Measurements from ENCODE around the gene TCF7. TPM values are rescaled to one million over a fixed set of nuclear protein-coding genes. Genes with fewer than 3 reads are reported as not detected.

TCF7 gene
- total RNA-seq, 2 experiments from 2014 or later = 0.97 to 1.1 TPM

DNA sequence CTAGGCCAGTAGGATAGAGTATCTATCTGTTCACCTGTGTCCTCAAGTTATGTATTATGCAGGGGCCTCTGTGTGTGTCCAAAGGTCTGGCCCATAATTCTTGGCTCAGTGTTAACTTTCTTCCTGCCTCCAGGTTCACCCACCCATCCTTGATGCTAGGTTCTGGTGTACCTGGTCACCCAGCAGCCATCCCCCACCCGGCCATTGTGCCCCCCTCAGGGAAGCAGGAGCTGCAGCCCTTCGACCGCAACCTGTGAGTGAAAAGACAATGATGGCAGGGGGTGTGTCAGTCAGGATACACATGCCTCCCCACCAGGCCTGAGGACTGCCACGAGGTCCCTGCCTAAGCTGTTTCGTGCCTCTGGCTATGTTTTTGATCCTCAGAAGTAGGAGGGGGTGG, 27.6 kb downstream of the TCF7 start:
- ChIA-PET POLR2A (no interaction called here), CTCF (ENCODE audit: unreplicated experiment) (interaction anchor here (4.2 kb wide), 1 partner anchor 102 kb away, joined by 18 read pairs; no protein-coding TSS in a partner anchor)
- no peak overlapping the region for H2AFZ ChIP-seq (ENCODE audit: low read length)
- no peaks in the 10 kb centered on the region for H3K9me3 ChIP-seq (ENCODE audit: low read length)
- no TSS peak for BruUV-seq (replicated peaks)
- intact Hi-C loops (cut with micrococcal nuclease; ENCODE audit: unreplicated experiment) = no loop called here
- no peaks in the 10 kb centered on the region for H3K79me2 ChIP-seq (ENCODE audit: insufficient read depth, low read depth, low read length)
- no peak overlapping the region for H3K27ac ChIP-seq (ENCODE audit: low read depth, low read length, poor library complexity, severe bottlenecking)
- peaks cover 54% of the 10 kb centered on the region for H3K36me3 ChIP-seq (ENCODE audit: insufficient read depth, low read length)
- H3K4me2 ChIP-seq (ENCODE audit: low read length) = no peak overlapping the region
- no peaks in the 10 kb centered on the region for H3K9me2 ChIP-seq (ENCODE audit: insufficient read depth, low read length)
- no peak overlapping the region for H3K4me3 ChIP-seq (ENCODE audit: low read depth, low read length, poor library complexity, severe bottlenecking)
- H3K4me1 ChIP-seq (ENCODE audit: insufficient read depth, low read length, poor library complexity, severe bottlenecking) = peaks cover 15% of the 10 kb centered on the region
- TF ChIP-seq, protein P1, sequence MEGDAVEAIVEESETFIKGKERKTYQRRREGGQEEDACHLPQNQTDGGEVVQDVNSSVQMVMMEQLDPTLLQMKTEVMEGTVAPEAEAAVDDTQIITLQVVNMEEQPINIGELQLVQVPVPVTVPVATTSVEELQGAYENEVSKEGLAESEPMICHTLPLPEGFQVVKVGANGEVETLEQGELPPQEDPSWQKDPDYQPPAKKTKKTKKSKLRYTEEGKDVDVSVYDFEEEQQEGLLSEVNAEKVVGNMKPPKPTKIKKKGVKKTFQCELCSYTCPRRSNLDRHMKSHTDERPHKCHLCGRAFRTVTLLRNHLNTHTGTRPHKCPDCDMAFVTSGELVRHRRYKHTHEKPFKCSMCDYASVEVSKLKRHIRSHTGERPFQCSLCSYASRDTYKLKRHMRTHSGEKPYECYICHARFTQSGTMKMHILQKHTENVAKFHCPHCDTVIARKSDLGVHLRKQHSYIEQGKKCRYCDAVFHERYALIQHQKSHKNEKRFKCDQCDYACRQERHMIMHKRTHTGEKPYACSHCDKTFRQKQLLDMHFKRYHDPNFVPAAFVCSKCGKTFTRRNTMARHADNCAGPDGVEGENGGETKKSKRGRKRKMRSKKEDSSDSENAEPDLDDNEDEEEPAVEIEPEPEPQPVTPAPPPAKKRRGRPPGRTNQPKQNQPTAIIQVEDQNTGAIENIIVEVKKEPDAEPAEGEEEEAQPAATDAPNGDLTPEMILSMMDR (conservative IDR thresholded peaks at IDR 0.05; ENCODE audit: low read length) = no peak
- TF ChIP-seq EZH2phosphoT487 (IDR thresholded peaks at IDR 0.05; ENCODE audit: borderline replicate concordance, low read depth, low read length) = no peak
- DNase-seq (ENCODE audit: low spot score) = no peak
- no peaks in the 10 kb centered on the region for H4K20me1 ChIP-seq (ENCODE audit: insufficient read depth, low read length)

DNA sequence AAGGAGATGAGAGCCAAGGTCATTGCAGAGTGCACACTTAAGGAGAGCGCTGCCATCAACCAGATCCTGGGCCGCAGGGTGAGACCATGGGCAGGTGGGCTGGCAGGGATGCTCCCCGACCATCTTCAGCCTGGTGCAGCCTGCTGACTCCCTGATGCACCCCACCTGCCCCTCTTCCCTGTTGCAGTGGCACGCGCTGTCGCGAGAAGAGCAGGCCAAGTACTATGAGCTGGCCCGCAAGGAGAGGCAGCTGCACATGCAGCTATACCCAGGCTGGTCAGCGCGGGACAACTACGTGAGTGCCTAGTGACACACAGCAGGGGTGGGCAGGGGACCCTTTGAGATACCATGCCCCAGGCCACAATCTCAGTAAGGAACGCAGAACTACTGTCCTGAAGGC, 28.3 kb downstream of the TCF7 start:
- ChIA-PET POLR2A (no interaction called here), CTCF (ENCODE audit: unreplicated experiment) (no interaction called here)
- H3K4me1 ChIP-seq (ENCODE audit: insufficient read depth, low read length, poor library complexity, severe bottlenecking) = peaks cover 9% of the 10 kb centered on the region
- no peaks in the 10 kb centered on the region for H3K9me3 ChIP-seq (ENCODE audit: low read length)
- no peak overlapping the region for H3K27ac ChIP-seq (ENCODE audit: low read depth, low read length, poor library complexity, severe bottlenecking)
- DNase-seq (ENCODE audit: low spot score) = no peak
- H2AFZ ChIP-seq (ENCODE audit: low read length) = no peak overlapping the region
- no peaks in the 10 kb centered on the region for H3K9me2 ChIP-seq (ENCODE audit: insufficient read depth, low read length)
- TF ChIP-seq, protein P1 (conservative IDR thresholded peaks at IDR 0.05; ENCODE audit: low read length) = no peak
- no peak for TF ChIP-seq EZH2phosphoT487 (IDR thresholded peaks at IDR 0.05; ENCODE audit: borderline replicate concordance, low read depth, low read length)
- no peak overlapping the region for H3K4me2 ChIP-seq (ENCODE audit: low read length)
- intact Hi-C loops (cut with micrococcal nuclease; ENCODE audit: unreplicated experiment) = no loop called here
- no peaks in the 10 kb centered on the region for H3K79me2 ChIP-seq (ENCODE audit: insufficient read depth, low read depth, low read length)
- H4K20me1 ChIP-seq (ENCODE audit: insufficient read depth, low read length) = no peaks in the 10 kb centered on the region
- BruUV-seq (replicated peaks) = no TSS peak
- no peak overlapping the region for H3K4me3 ChIP-seq (ENCODE audit: low read depth, low read length, poor library complexity, severe bottlenecking)
- H3K36me3 ChIP-seq (ENCODE audit: insufficient read depth, low read length) = peaks cover 54% of the 10 kb centered on the region

DNA sequence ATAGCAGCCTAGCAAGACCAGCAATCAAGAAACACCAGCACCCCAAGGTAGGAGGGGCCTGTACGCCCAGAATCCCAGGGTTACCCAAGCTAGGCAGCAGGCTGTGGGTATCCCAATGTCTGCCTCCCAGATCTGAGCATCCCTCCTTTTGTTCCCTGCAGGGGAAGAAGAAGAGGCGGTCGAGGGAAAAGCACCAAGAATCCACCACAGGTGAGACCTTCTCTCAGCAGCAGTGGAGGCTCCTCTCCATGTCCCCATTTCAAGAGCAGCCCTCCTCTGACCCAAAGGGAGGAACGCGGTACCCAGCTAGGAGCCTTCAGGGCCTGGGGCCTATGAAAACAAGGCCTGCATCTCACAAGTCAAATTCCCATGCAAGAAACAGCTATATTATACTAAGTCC, 28.9 kb downstream of the TCF7 start:
- Histone ChIP-seq H4K20me1 (ENCODE audit: insufficient read depth, low read length) (no peaks in the 10 kb centered on the region), H3K9me3 (ENCODE audit: low read length) (no peaks in the 10 kb centered on the region), H3K4me2 (ENCODE audit: low read length) (no peak overlapping the region), H3K79me2 (ENCODE audit: insufficient read depth, low read depth, low read length) (no peaks in the 10 kb centered on the region), H2AFZ (ENCODE audit: low read length) (no peak overlapping the region), H3K36me3 (ENCODE audit: insufficient read depth, low read length) (peaks cover 59% of the 10 kb centered on the region), H3K4me3 (ENCODE audit: low read depth, low read length, poor library complexity, severe bottlenecking) (no peak overlapping the region), H3K27ac (ENCODE audit: low read depth, low read length, poor library complexity, severe bottlenecking) (no peak overlapping the region), H3K4me1 (ENCODE audit: insufficient read depth, low read length, poor library complexity, severe bottlenecking) (peaks cover 3% of the 10 kb centered on the region), H3K9me2 (ENCODE audit: insufficient read depth, low read length) (no peaks in the 10 kb centered on the region)
- BruUV-seq (replicated peaks) = no TSS peak
- intact Hi-C loops (cut with micrococcal nuclease; ENCODE audit: unreplicated experiment) = no loop called here
- DNase-seq (ENCODE audit: low spot score) = no peak
- TF ChIP-seq EZH2phosphoT487 (IDR thresholded peaks at IDR 0.05; ENCODE audit: borderline replicate concordance, low read depth, low read length) = no peak
- TF ChIP-seq, protein P1 (conservative IDR thresholded peaks at IDR 0.05; ENCODE audit: low read length) = no peak
- POLR2A ChIA-PET = interaction anchor here (0.5 kb wide), 1 partner anchor 40 kb away, joined by 4 read pairs; no protein-coding TSS in a partner anchor
- CTCF ChIA-PET (ENCODE audit: unreplicated experiment) = no interaction called here

All from OCI-LY7 (cell line).